NCI-H748 (cell line): Measurements from ENCODE around the gene CCDC170.
"Not testable (repeated sequence)": the region's sequence is repeated elsewhere in the genome, so short reads cannot be mapped to it uniquely, and the experiment has no call there.

Source experiments
- DNase-seq: peaks from one replicate; lab custom pipeline; 2025; ENCODE audit not compliant: unreplicated experiment; lab: John Stamatoyannopoulos, UW

Gene CCDC170

DNA sequence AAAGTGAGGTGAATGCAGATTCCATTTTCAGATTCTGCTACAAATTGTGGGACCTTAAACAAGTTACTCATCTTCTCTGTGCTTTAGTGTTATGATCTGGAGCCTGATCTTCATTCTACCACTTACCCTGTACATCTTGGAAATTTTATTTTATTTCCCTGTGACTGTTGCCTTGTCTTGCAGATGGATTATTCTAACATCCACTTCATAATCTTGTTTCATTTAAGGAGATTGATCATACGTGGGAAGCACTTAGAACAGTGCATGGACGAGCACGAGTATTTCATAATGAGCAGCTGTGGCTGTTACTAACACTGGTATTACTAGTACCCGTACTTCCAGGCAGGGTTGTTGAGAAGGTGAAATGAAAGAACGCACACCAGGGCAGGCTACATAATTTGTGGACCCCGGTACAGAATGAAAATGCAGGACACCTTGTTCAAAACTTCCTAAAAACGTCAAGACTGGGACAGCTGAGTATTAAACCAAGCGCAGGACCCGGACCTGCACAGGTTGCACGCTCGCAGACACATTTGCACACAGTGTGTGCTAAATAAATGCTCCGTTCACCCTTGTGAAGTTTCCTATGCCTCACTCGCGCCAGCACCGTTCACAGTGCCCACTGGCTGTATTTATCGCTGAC, 535 bp upstream of the CCDC170 start:
- no peak for DNase-seq

- peak; percentile 77 for DNase-seq
These were observed 568 bp downstream of the CCDC170 start for GRCh38 chr6:151494235-151494935.

DNA sequence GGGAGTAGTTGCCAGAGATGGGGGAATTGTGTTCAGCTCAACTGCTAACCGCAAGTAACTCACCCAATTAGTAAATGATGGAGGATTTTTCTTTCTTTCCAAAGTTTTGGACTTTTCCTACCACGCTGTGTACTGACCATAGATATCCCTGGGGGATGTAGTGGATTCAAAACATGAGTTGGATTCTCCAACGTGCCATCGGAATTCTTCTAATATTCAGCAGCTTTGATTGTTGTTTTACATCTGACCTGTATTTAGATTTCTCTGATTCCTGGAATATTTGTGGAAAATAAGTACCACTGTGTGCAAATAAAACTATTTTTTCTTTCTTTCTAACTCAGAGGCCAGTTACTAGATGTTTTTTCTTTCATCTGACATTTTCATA, 1.1 kb downstream of the CCDC170 start:
- no peak for DNase-seq

DNA sequence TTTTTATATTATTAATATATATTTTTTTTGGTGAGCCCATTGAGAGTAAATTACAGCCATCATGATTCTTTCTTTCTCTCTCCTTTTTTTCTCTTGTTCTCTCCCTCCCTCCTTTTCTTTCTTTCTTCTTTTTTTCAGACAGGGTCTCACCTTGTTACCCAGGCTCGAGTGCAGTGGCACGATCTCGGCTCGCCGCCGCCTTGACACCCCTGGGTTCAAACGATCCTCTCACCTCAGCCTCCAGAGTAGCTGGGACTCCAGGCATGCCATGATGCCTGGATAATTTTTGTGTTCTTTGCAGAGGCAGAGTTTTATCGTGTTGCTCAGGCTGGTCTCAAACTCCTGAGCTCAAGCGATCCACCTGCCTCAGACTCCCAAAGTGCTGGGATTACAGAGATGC, 1.6 kb downstream of the CCDC170 start:
- DNase-seq, result no peak

GRCh38 chr6:151497905-151498304, 4.1 kb downstream of the CCDC170 start:
- no peak for DNase-seq

DNA sequence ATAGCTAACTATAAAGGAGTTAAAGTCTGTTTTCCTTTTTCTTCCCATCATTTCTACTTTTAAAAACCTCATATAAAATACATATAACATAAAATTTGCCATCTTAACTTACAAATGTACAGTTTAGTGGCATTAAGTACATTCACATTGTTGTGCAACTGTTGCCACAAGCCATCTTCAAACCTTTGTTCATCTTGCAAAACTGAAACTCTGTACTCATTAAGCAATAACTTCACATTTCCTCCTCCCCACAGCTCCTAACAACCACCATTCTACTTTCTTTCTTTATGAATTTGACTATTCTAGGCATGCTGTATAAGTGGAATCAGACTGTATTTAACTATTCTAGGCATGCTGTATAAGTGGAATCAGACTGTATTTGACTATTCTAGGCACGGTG, 4.5 kb downstream of the CCDC170 start:
- DNase-seq, result no peak

DNA sequence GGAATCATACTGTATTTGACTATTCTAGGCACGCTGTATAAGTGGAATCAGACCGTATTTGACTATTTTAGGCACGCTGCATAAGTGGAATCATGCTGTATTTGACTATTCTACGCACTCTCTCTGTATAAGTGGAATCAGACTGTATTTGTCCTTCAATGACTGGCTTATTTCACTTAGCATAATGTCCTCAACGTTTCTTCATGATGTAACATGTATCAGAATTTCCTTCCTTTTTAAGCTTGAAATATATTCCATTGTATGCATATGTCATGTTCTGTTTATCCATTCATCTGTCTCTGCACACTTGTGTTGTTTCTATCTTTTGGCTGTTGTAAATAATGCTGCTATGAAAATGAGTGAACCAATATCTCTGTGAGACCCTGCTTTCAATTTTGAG, 5.7 kb downstream of the CCDC170 start:
- no peak for DNase-seq

DNA sequence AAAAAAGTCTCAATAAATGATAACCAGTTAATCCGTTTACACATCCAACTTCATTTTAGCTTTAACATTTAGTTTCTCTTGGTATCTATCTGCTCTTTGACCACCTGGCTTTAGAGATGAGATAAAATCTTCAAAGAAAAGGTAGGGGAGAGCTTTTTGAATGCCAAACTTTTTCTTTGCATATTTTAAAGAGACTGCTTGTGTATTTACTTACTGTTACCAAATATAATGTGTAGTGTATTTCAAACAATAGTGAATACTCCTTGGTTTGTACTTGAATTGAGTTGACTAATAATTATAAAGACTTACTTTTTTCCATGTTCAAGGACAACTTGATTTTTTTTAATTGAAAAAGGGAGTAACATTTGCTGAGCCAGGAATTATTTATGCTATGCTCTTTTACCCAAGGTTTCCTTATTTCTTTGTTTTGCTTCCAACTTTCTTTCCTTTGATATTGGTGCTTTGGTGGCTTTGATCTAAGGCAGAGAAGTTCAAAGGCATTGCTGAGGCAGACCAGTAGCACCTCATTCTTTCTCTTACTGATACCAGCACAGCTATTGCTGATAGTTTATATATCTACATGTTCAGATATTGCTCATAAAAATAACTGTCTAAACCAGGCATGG, 7.8 kb downstream of the CCDC170 start:
- DNase-seq, result no peak

DNA sequence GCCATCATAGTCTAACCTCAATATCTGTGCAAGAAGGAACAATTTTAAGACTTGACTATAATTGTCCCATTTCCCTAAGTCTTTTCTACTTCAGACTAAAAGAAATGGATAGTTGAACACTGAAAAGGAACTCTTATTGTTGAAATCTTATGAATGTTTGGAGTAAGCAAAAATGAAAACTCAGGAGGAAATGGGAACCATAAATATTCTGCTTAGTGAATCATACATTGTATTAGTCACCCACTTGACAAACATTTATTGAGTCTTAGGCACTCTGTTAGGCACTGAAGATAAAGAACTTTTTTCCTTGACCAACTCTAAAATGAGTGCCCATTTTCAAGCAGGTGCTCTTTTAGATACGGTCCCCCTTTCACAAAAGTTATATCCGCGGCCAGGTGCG, 8.7 kb downstream of the CCDC170 start:
- DNase-seq, result no peak

DNA sequence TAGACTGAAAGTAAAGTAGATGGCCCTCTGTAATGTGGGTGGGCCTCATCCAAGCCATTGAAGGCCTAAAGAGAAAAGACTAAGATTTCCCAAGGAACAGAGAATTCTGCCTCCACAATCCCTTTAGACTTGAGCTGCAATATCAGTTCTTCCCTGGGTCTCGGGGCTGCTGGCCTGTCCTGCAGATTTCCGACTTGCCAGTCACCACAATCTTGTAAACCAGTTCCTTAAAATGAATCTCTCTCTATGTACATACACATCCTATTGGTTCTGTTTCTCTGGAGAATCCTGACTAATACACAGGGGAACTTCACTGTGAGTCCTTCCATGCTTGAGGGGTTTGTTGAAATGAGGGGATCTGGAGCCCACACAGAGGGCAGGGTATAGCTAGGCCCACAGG, 12.9 kb downstream of the CCDC170 start:
- no peak for DNase-seq

GRCh38 chr6:151509048-151509447, 15.2 kb downstream of the CCDC170 start:
- DNase-seq, result no peak

DNA sequence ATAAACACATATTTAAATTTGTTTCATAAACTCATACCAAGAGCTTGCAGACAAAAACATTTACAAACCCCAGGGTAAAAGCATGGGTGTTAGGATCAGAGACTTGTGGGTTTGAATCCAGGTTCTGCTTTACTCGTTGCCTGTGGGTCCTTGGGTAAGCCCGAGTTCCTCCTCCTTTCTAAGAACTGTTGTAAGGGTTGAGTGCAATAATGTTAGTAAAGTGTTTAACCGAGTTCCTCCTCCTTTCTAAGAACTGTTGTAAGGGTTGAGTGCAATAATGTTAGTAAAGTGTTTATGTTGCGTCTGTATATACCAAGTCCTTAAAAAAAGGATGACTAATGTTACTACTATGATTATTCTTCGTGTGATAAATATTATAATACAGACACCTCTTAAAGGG, 18.7 kb downstream of the CCDC170 start:
- no peak for DNase-seq

DNA sequence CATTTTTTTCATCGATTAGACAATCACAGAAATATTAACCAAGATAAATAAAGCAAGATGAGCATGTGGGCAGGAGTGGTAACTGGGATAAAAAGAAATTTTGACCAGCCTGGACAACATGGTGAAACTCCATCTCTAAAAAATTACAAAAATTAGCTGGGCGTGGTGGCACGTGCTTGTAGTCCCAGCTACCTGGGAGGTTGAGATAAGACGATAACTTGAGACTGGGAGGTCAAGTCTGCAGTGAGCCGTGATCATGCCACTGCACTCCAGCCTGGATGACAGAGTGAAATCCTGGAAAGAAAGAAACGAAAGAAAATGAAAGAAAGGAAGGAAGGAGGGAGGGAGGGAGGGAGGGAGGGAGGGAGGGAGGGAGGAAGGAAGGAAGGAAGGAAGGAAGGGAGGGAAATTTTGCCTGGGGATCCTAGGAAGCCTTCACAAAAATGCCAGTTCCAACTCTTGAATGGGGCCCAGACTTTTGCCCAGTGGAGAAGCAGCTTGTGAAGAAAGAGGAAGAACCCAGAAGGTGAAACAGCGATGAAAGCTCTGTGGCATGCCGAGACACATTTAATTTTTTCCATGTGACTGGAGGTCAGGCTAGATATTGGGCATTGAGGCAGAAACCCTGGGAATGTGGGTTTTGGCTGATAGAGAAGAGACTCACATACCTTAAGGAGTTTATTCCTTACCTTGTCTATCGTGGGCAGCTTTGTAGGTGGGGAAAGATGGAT, 20.3 kb downstream of the CCDC170 start:
- no peak for DNase-seq

DNA sequence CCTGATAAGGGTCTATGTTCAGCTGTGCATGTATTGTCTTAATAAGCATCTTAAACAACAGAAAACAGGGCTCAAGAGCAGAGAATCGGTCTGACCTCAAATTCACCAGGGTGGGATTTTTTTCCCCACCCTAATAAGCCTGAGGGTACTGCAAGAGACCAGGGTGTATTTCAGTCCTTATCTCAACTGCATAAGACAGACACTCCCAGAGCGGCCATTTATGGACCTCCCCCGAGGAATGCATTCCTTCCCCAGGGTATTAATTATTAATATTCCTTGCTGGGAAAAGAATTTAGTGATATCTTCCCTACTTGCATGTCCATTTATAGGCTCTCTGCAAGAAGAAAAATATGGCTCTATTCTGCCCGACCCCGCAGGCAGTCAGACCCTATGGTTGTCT, 25.2 kb downstream of the CCDC170 start:
- not testable (repeated sequence) for DNase-seq

GRCh38 chr6:151523034-151523433, 29.2 kb downstream of the CCDC170 start:
- DNase-seq, result no peak

DNA sequence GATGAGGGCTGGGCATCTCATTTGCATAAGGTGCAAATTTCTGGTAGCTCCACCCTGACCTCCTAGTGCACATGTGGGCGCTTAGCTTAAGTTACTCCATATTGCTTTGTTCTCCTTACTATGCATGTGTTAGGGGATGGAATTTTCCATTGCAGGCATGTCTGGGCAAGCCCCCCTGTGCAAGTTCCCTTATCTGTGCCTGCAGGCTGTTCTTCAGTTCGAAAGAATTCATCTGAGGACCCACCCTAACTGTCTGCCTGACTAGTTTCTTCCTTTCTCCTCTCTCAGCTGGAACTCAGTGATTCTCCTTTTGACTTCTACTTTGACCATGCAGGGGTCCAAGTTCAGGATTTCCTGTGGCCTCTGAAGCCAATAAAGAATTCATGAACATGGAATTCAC, 30.2 kb downstream of the CCDC170 start:
- no peak for DNase-seq

- DNase-seq, result no peak
These were observed 40.8 kb downstream of the CCDC170 start for GRCh38 chr6:151534576-151534975.

GRCh38 chr6:151535476-151536187, 41.8 kb downstream of the CCDC170 start:
- DNase-seq, result no peak

DNA sequence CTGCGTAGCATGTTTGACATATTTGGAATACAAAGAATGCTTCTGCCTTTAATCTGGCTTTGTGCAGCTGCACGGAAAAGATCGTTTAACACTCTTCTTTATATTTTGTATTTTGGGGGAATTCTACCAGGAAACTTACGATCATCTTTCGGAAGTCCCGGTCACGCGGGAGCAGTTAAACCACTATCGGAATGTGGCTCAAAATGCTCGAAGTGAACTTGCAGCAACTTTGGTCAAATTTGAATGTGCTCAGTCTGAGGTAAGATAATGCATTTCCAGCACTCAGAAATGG, 42.3 kb downstream of the CCDC170 start:
- no peak for DNase-seq

DNA sequence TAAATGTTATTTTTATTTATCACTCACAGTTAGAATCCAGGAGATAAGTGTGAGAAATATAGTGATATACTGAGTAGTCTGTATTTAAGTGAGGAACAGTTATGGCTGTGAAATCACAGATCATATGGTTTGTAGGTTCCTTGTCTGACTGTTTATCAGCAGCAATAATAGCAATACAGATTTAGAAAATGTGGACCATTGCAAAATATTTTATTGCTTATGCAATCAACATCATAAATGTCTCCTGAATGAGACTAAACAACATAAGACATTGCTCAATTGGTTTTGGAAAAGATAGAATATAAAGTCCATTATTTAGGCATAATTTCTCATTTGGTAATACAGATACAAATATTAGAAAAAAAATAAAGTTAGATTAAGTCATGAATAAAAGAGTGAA, 43.7 kb downstream of the CCDC170 start:
- DNase-seq, result no peak

DNA sequence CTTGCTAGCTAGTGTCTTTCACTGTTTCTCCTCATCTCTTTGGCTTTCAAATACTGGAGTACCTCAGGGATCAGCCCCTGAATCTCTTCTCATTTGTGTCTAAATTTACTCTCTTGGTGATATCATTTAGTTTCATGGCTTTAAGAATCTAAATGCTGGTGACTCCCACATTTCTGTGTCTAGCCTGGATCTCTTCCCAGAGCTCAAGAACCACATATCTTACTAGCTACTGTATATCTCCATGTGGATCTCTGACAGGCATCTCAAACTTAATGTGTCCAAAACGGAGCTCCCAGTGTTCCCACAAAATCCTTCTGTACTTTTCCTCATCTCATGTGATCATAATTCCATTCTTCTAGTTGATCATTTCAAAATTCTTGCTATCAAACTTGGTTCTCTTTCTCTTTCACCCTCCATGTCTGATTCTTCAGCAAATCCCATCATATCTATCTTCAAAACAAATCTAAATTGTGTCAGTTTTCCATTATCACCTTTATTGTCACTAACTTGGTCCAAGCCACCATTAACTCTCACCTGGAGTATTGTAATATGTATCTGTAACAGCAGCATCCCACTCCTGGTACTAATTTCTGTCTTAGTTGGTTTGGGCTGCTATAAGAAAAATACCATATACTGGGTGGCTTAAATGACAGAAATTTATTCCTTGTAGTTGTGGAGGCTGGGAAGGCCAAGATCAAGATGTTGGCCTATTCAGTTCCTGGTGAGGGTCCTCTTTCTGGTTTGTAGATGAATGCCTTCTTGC, 45.9 kb downstream of the CCDC170 start:
- DNase-seq, result no peak
